NB4 (cell line): Measurements from ENCODE around the gene AK3.
"Not testable (repeated sequence)": the region's sequence is repeated elsewhere in the genome, so short reads cannot be mapped to it uniquely, and the experiment has no call there.

ENCODE experiments used
- DNase-seq: peaks from one replicate; pipeline ENCODE4 v3.0.0; 2010; ENCODE audit warnings: low read depth
- H3K4me3 ChIP-seq: one replicate; pipeline ENCODE4 v1.5.1; 2011; ENCODE audit warnings: mild to moderate bottlenecking, low read depth, low read length, moderate library complexity
- MYC ChIP-seq: IDR thresholded peaks from 2 replicates; pipeline ENCODE4 v1.6.1; 2011; ENCODE audit warnings: low read depth, low read length
- POLR2A ChIP-seq: IDR thresholded peaks from 2 replicates; pipeline ENCODE4 v1.6.1; 2011; ENCODE audit warnings: mild to moderate bottlenecking; ENCODE audit not compliant: insufficient read length; ENCODE audit errors: extremely low read depth
- TF ChIP-seq, protein P1 (sequence below): IDR thresholded peaks from one replicate; pipeline ENCODE4 v1.5.1; 2012; ENCODE audit warnings: low read depth, low read length
- TF ChIP-seq, protein P2 (sequence below): IDR thresholded peaks from 2 replicates; pipeline ENCODE4 v1.6.1; 2011; ENCODE audit warnings: low read depth, low read length

The AK3 gene

DNA sequence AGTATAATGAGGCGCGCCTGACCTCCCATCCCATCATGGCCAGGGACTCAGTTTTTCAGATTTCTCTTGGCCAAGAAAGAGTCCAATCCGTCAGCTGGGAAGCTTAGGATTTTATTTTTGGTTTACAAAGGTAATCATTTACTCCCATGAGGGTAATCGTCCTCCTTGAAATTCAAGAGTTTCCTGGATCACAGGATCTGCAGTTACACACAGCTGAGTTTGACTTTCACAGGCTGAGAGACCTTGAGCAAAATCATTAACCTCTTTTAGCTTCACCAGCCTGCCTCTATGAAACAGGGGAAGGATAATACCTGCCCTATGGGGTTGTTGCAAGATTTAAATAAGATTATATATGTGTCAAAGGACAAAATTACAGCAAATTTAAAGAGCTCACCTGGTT is 15.4 kb upstream of the AK3 start:
- H3K4me3 ChIP-seq: no peak overlapping the region
- TF ChIP-seq, protein P1, sequence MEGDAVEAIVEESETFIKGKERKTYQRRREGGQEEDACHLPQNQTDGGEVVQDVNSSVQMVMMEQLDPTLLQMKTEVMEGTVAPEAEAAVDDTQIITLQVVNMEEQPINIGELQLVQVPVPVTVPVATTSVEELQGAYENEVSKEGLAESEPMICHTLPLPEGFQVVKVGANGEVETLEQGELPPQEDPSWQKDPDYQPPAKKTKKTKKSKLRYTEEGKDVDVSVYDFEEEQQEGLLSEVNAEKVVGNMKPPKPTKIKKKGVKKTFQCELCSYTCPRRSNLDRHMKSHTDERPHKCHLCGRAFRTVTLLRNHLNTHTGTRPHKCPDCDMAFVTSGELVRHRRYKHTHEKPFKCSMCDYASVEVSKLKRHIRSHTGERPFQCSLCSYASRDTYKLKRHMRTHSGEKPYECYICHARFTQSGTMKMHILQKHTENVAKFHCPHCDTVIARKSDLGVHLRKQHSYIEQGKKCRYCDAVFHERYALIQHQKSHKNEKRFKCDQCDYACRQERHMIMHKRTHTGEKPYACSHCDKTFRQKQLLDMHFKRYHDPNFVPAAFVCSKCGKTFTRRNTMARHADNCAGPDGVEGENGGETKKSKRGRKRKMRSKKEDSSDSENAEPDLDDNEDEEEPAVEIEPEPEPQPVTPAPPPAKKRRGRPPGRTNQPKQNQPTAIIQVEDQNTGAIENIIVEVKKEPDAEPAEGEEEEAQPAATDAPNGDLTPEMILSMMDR: no peak
- TF ChIP-seq POLR2A: no peak
- TF ChIP-seq, protein P2, sequence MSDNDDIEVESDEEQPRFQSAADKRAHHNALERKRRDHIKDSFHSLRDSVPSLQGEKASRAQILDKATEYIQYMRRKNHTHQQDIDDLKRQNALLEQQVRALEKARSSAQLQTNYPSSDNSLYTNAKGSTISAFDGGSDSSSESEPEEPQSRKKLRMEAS: no peak
- no peak for TF ChIP-seq MYC
- no peak for DNase-seq

DNA sequence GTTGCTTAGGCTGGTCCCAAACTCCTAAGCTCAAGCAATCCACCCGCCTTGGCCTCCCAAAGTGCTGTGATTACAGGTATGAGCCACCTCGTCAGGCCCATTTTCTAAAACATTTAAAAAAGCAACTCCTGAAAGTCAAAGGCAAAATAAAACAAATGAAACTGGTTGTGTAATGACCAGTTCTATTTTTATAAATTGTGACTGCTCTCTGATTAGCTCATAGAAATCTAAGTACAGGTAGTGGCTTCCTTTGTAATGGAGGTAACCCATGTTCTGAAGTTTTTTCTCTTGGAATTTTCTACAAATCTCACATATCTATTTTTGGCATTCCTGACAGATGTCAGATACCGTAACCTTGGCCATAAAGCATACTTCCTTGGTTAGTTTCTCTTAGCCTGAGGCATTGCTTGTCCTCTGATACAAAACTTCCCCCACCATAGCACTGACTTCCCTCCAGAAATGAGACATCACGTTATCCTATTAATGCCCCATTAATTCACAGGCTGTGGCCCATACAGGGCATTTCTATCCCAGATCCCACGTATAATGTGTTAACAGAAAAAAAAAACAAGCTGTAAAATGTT is 14.1 kb upstream of the AK3 start:
- DNase-seq: no peak
- H3K4me3 ChIP-seq: no peak overlapping the region
- TF ChIP-seq POLR2A: no peak

DNA sequence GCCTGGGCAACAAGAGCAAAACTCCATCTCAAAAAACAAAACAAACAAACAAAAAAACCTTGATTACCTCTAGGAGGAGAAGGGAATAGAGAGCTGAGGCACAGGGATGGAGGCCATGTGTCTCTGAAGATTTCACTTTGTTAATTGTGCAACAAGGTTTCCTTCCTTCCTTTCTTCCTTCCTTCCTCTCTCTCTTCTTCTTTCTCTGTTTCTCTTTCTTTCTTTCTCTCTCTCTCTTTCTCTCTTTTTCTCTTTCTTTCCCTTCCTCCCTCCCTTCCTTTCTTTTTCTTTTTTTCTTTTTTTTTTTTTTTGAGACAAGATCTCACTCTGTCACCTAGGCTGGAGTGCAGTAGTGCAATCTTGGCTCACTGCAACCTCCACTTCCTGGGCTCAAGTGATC is 13.5 kb upstream of the AK3 start:
- not testable (repeated sequence) for DNase-seq, H3K4me3 ChIP-seq

DNA sequence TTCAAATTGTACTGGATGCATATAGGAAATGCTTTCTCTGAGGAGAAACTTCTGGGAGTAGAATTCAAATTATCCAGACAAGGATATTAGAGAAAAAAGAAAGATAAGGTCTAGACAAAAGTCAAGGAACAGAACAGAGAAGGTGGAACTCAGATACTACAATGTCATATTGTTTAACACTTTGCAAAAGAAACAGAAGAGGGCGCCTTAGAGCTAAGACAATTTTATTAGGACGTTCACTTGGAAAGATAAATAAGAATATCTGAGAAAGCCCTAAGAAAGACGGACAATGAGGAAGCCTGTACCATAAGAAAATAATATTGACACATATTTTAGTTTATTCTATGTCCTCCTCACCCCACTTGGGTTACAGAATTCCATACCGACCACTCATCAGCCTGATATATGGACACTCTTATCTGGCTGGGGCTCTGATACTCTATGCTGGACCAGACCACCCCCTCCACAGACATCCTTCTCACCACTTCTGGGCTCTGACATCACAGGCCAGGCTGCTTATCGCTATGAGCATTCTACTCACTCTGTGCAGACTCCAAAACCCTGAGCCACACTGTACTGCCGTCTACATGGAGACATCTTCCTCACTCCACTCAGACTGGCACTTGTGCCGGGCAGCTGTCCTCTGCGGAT is 9.1 kb upstream of the AK3 start:
- DNase-seq: peak; percentile 77

DNA sequence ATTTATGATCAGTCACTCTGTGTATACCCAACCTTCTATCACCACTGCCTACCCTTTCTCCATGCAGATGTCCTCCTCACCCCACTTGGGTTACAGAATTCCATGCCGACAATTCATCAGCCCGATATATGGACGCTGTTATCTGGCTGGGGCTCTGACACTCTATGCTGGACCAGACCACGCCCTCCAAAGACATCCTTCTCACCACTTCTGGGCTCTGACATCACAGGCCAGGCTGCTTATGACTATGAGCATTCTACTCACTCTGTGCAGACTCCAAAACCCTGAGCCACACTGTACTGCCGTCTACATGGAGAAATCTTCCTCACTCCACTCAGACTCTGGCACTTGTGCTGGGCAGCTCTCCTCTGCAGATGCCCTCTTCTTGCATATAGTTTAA is 7.6 kb upstream of the AK3 start:
- TF ChIP-seq MYC: no peak
- TF ChIP-seq, protein P2: no peak
- TF ChIP-seq, protein P1: no peak
- no peak for TF ChIP-seq POLR2A
- H3K4me3 ChIP-seq: no peak overlapping the region
- DNase-seq: no peak

More for the DNA sequence above, 9.1 kb upstream of the AK3 start:
- TF ChIP-seq MYC (no peak), POLR2A (no peak)
- TF ChIP-seq, protein P2: no peak
- TF ChIP-seq, protein P1: peak; percentile 68
- H3K4me3 ChIP-seq: no peak overlapping the region

DNA sequence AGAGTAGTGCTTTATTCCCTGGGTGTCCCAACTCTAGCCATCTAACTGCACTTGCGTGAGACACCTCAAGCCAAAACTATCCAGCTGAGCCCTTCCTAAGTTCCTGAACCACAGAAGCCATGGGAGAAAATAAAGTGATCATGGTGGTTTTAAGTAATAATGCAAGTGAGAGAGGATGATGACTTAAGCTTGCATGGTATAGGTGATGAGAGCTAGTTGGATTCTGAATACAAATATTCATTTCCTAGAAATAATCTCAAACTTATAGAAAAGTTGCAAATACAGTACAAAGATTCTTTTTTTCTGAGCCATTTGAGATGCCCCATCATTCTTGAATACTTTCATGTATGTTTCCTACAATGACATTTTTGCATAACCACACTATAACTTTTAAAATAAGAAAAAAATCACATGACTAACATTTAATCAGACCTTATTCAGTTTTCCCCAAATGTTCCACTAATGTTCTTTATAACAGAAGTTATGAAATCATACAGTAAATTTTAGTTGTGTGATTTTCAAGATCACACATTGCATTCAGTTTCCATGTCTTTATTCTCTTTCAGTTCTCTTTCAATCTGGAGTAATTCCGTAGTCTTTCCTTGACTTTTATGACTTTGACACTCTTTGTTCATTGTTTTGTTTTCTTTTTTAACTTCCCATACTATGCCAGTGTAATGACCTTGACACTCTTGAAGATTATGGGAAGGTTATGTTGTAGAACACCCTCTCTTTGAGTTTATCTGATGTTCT is 5.5 kb upstream of the AK3 start:
- no peak overlapping the region for H3K4me3 ChIP-seq
- TF ChIP-seq, protein P2: no peak
- TF ChIP-seq, protein P1: no peak
- TF ChIP-seq POLR2A (no peak), MYC (no peak)
- DNase-seq: no peak
